ENCODE measurements around the gene TSC22D1.

The TSC22D1 gene

GRCh38 chr13:44449999-44450821, 125.9 kb downstream of the TSC22D1 start:
- no peak for DNase-seq

GRCh38 chr13:44448875-44449274, 127.3 kb downstream of the TSC22D1 start:
- no peak for DNase-seq

GRCh38 chr13:44448373-44448772, 127.8 kb downstream of the TSC22D1 start:
- DNase-seq: no peak

GRCh38 chr13:44447783-44448321, 128.3 kb downstream of the TSC22D1 start:
- DNase-seq: no peak

GRCh38 chr13:44440046-44440608, 136.0 kb downstream of the TSC22D1 start:
- no peak for DNase-seq

GRCh38 chr13:44439452-44440024, 136.6 kb downstream of the TSC22D1 start:
- DNase-seq: no peak

- DNase-seq: no peak
These were observed 137.9 kb downstream of the TSC22D1 start for GRCh38 chr13:44438234-44438579.

- no peak for DNase-seq
These were observed 138.5 kb downstream of the TSC22D1 start for GRCh38 chr13:44437356-44438233.

- DNase-seq: peak; percentile 39
These were observed 139.4 kb downstream of the TSC22D1 start for GRCh38 chr13:44436589-44437337.

GRCh38 chr13:44435919-44436510, 140.1 kb downstream of the TSC22D1 start:
- DNase-seq: no peak

- DNase-seq: peak; percentile 81
These were observed 140.8 kb downstream of the TSC22D1 start for GRCh38 chr13:44435142-44435918.

GRCh38 chr13:44434766-44435141, 141.4 kb downstream of the TSC22D1 start:
- no peak for DNase-seq

GRCh38 chr13:44433863-44434765, 142.0 kb downstream of the TSC22D1 start:
- DNase-seq: no peak

- DNase-seq: no peak
These were observed 143.5 kb downstream of the TSC22D1 start for GRCh38 chr13:44432650-44433049.

GRCh38 chr13:44431150-44431549, 145.0 kb downstream of the TSC22D1 start:
- no peak for DNase-seq

- no peak for DNase-seq
These were observed 146.8 kb downstream of the TSC22D1 start for GRCh38 chr13:44429311-44429710.

- DNase-seq: no peak
These were observed 149.7 kb downstream of the TSC22D1 start for GRCh38 chr13:44426461-44426860.

- DNase-seq: no peak
These were observed 150.4 kb downstream of the TSC22D1 start for GRCh38 chr13:44425815-44426078.

GRCh38 chr13:44425041-44425814, 150.9 kb downstream of the TSC22D1 start:
- DNase-seq: no peak

Measured in activated T-cell treated with anti-CD3 and anti-CD28 coated beads, Interleukin-2, amount 50 U/mL, for 1 hour (primary cell).